HepG2 (cell line): ENCODE measurements around the gene MGST2. TPM values are rescaled to one million over a fixed set of nuclear protein-coding genes. Genes with fewer than 3 reads are reported as not detected.
"Not testable (repeated sequence)": the region's sequence is repeated elsewhere in the genome, so short reads cannot be mapped to it uniquely, and the experiment has no call there.

Source experiments
- ATAC-seq: fragments of 200-7000 bp; cut with Tn5 transposase; 3 replicates; pipeline ENCODE4 v1.9.1; 2020; ENCODE audit warnings: mild to moderate bottlenecking, moderate library complexity
- BruUV-seq: library from RNA; stranded (reverse); fragments of 400-500 nt; replicated peaks from 2 replicates; lab custom pipeline; 2021; lab: Mats Ljungman, UMichigan
- CTCF ChIA-PET: fragments of 300-600 bp; formaldehyde crosslinking; extraction: SDS; loops from one replicate; lab custom pipeline; 2021; ENCODE audit warnings: low total read pairs, inconsistent platforms, low intra/inter-chr PET ratio; lab: Yijun Ruan, JAX
- POLR2A ChIA-PET: fragments of 350-600 bp; sonication (Branson Sonifier 250); formaldehyde crosslinking; loops from one replicate; lab custom pipeline; 2020; ENCODE audit warnings: antibody characterized with exemption, inconsistent platforms; lab: Yijun Ruan, JAX
- DNase-seq: peaks from one replicate; pipeline ENCODE4 v3.0.0-alpha.2; 2015; ENCODE audit warnings: low spot score
- FAIRE-seq: peaks from 3 replicates; lab custom pipeline; 2011; peaks lifted over from hg19 to GRCh38; lab: Jason Lieb, UNC
- H2AFZ ChIP-seq: one replicate; pipeline ENCODE4 v1.6.1; 2011; ENCODE audit warnings: low read length, inconsistent platforms
- H3K27ac ChIP-seq: fragments of 300-600 bp; 3 replicates; pipeline ENCODE4 v1.8.0; 2011; ENCODE audit warnings: mixed run types, mild to moderate bottlenecking, mixed read lengths, low read length, inconsistent platforms; ENCODE audit not compliant: insufficient read depth; ENCODE audit errors: extremely low read length
- H3K27me3 ChIP-seq, 2 experiments: fragments of 200-600 bp in 1 of 2; 2 replicates in 1 of 2; 3 replicates in 1 of 2; pipeline versions ENCODE4 v1.6.0 to v1.8.0; 2011; ENCODE audit warnings: low read length in 2 of 2, mild to moderate bottlenecking in 2 of 2, moderate library complexity in 2 of 2, inconsistent platforms in 1 of 2; ENCODE audit not compliant: insufficient read depth in 2 of 2, control insufficient read depth in 1 of 2
- H3K36me3 ChIP-seq, 2 experiments: fragments of 200-600 bp in 1 of 2; replicated peaks in 1 of 2; 2 replicates in 1 of 2; 3 replicates in 1 of 2; pipeline versions ENCODE4 v1.5.1 to v1.8.0; 2011; ENCODE audit warnings: low read length in 2 of 2, inconsistent platforms in 1 of 2; ENCODE audit not compliant: insufficient read depth in 2 of 2, control insufficient read depth in 1 of 2
- H3K4me1 ChIP-seq: 2 replicates; pipeline ENCODE4 v1.5.1; 2012; ENCODE audit warnings: low read length, inconsistent platforms; ENCODE audit not compliant: insufficient read depth
- H3K4me2 ChIP-seq: 2 replicates; pipeline ENCODE4 v1.6.0; 2011; ENCODE audit warnings: low read depth, low read length, inconsistent platforms
- H3K4me3 ChIP-seq, 3 experiments: fragments of 200-600 bp in 1 of 3; sonication (generic), shearing (Covaris generic) in 1 of 3; replicated peaks in 1 of 3; 2 replicates each; pipeline ENCODE4 v1.5.1; 2011 to 2016; ENCODE audit warnings: low read length in 3 of 3, inconsistent platforms in 2 of 3, low read depth in 2 of 3, mild to moderate bottlenecking in 2 of 3, control low read depth in 1 of 3, mixed read lengths in 1 of 3; ENCODE audit not compliant: insufficient read depth in 1 of 3
- H3K79me2 ChIP-seq: one replicate; pipeline ENCODE4 v1.6.1; 2011; ENCODE audit warnings: low read length, inconsistent platforms; ENCODE audit not compliant: insufficient read depth
- H3K9ac ChIP-seq: 2 replicates; pipeline ENCODE4 v1.6.0; 2011; ENCODE audit warnings: mild to moderate bottlenecking, low read depth, low read length, inconsistent platforms; ENCODE audit not compliant: insufficient read depth
- H3K9me3 ChIP-seq: 2 replicates; pipeline ENCODE4 v1.5.1; 2012; ENCODE audit warnings: mild to moderate bottlenecking, low read length
- H4K20me1 ChIP-seq: 2 replicates; pipeline ENCODE4 v1.6.0; 2011; ENCODE audit warnings: inconsistent platforms, mild to moderate bottlenecking, low read length, moderate library complexity; ENCODE audit not compliant: insufficient read depth
- GATAD2A ChIP-seq: IDR thresholded peaks from 2 replicates; pipeline ENCODE4 v1.6.1; 2016
- ZBTB7A ChIP-seq: sonication (generic); formaldehyde crosslinking; IDR thresholded peaks from 2 replicates; pipeline ENCODE4 v1.8.0; 2022; ENCODE audit warnings: mild to moderate bottlenecking, missing genetic modification reagents
- ZNF558 ChIP-seq: sonication (generic); formaldehyde crosslinking; IDR thresholded peaks from 2 replicates; pipeline ENCODE4 v1.9.0; 2022; ENCODE audit warnings: mild to moderate bottlenecking, missing genetic modification reagents, borderline replicate concordance
- WGBS: methylation state at CpG from one replicate; pipeline ENCODE4 v1.1.6; 2017; ENCODE audit warnings: low lambda C conversion rate; 5-methylcytosine and 5-hydroxymethylcytosine counted together
- in situ Hi-C: cut with HindIII; loops from 2 replicates; pipeline ENCODE4 v1.10.0; 2017; ENCODE audit warnings: low pct_unique_long_range_greater_than_20kb; ENCODE audit not compliant: extremely low pct_ligation_motif_present
- intact Hi-C: fragments of 100-400 bp; cut with micrococcal nuclease; formaldehyde crosslinking; loops from one replicate; pipeline ENCODE4 v1.10.0; 2022; ENCODE audit not compliant: unreplicated experiment
- polyA plus RNA-seq, 8 experiments: library from polyadenylated mRNA; depleted of rRNA in 3 of 8; stranded (reverse) in 7 of 8; unstranded in 1 of 8; fragments of >200 nt; fragmentation: Illumina TruSeq in 4 of 8; extraction: Trizol in 4 of 8; gene quantifications; 2 replicates each; pipeline versions ENCODE4 v1.2.1 to v1.2.3, GENCODE V29; 2011 to 2016; ENCODE audit warnings: low read depth in 4 of 8, missing spikeins in 1 of 8, mixed read lengths in 1 of 8; ENCODE audit not compliant: insufficient read depth in 1 of 8
- total RNA-seq, 5 experiments: library from RNA; depleted of rRNA; stranded (reverse); fragments of >200 nt; fragmentation: Illumina TruSeq; extraction: Trizol; gene quantifications; 2 replicates each; pipeline ENCODE4 v1.2.3, GENCODE V29; 2016; ENCODE audit warnings: low read depth in 1 of 5
- TF ChIP-seq, protein P1 (sequence below): IDR thresholded peaks from 2 replicates; pipeline ENCODE4 v1.6.1; 2016
- TF ChIP-seq, protein P2 (sequence below): IDR thresholded peaks from 2 replicates; pipeline ENCODE4 v1.6.1; 2016
- TF ChIP-seq, protein P3 (sequence below): sonication (generic); IDR thresholded peaks from 2 replicates; pipeline ENCODE4 v1.6.1; 2016; ENCODE audit warnings: low read depth, borderline replicate concordance

The MGST2 gene
- total and polyA plus RNA-seq, 2 of the 13 experiments (the other 11 are each of a cell fraction or from before 2014, with no cell fraction given), result 205 to 416 TPM

DNA sequence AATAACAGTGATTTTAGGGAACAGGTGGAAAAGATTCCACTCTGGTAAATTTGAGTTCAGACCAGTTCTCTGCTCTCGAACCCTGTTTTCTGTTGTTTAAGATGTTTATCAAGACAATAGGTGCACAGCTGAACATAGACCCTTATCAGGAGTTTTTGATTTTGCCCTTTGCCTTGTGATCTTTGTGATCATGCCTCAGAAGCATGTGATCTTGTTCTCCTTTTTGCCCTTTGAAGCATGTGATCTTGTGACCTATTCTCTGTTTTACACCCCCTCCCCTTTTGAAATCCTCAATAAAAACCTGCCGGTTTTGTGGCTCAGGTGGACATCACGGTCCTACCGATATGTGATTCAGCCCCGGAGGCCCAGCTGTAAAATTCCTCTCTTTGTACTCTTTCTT, 32.9 kb upstream of the MGST2 start:
- H3K4me3 ChIP-seq, result peak overlapping the region in 1 of 3 experiments; percentile 31; a peak in 1 of 6 replicates
- H3K27ac ChIP-seq, H3K27me3 ChIP-seq, H3K9me3 ChIP-seq, ATAC-seq, FAIRE-seq, H3K36me3 ChIP-seq, DNase-seq, POLR2A ChIA-PET, H4K20me1 ChIP-seq, H2AFZ ChIP-seq, H3K9ac ChIP-seq, H3K79me2 ChIP-seq, in situ Hi-C loops, BruUV-seq: not testable (repeated sequence)
- intact Hi-C loops, result loop anchor here (1.0 kb wide), 2 partner anchors 13 to 29 kb away; no protein-coding TSS in a partner anchor
- H3K4me1 ChIP-seq, result peaks cover 50% of the 10 kb centered on the region
- H3K4me2 ChIP-seq, result peak overlapping the region; percentile 67
- TF ChIP-seq, protein P1, sequence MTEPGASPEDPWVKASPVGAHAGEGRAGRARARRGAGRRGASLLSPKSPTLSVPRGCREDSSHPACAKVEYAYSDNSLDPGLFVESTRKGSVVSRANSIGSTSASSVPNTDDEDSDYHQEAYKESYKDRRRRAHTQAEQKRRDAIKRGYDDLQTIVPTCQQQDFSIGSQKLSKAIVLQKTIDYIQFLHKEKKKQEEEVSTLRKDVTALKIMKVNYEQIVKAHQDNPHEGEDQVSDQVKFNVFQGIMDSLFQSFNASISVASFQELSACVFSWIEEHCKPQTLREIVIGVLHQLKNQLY (CRISPR knock-in tag), result 0 out of 2 replicates have a peak, but pooled peaks have one; percentile 42
- TF ChIP-seq, protein P2, sequence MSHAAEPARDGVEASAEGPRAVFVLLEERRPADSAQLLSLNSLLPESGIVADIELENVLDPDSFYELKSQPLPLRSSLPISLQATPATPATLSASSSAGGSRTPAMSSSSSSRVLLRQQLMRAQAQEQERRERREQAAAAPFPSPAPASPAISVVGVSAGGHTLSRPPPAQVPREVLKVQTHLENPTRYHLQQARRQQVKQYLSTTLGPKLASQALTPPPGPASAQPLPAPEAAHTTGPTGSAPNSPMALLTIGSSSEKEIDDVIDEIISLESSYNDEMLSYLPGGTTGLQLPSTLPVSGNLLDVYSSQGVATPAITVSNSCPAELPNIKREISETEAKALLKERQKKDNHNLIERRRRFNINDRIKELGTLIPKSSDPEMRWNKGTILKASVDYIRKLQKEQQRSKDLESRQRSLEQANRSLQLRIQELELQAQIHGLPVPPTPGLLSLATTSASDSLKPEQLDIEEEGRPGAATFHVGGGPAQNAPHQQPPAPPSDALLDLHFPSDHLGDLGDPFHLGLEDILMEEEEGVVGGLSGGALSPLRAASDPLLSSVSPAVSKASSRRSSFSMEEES (CRISPR knock-in tag), result 0 out of 2 replicates have a peak, but pooled peaks have one; percentile 19
- 13% methylated on average over 5 of the region's 5 CpGs for WGBS
- CTCF ChIA-PET, result interaction anchor here (1.5 to 2.0 kb wide), 2 partner anchors 13 to 29 kb away, joined by 10 to 13 read pairs; no protein-coding TSS in a partner anchor

DNA sequence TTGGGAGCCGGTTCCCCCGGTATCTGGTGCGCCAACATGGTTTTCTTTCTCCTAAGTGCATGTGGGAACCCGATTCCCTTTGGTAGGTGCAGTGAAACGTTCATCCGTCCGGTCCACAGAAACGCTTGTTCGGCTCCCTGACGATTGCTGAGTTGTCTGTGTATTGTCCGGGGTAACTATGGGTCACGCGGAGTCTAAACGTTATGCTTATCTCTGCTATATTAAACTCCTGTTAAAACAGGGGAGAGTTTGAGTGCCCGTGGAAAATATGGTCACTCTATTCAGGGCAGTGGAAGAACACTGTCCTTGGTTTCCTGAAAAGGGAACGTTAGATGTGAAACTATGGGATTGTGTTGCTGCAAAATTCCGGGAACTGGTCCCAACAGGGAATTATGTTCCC, 32.4 kb upstream of the MGST2 start:
- Histone ChIP-seq H3K36me3 (no peaks in the 10 kb centered on the region), H2AFZ (no peak overlapping the region), H4K20me1 (no peaks in the 10 kb centered on the region), H3K79me2 (no peaks in the 10 kb centered on the region), H3K27me3 (no peaks in the 10 kb centered on the region), H3K4me2 (peak overlapping the region; percentile 67), H3K4me3 (peak overlapping the region in 2 of 3 experiments; percentile 11 to 31; a peak in 2 of 6 replicates), H3K4me1 (peaks cover 46% of the 10 kb centered on the region), H3K9me3 (0 out of 2 replicates have a peak, but pooled peaks cover under 1% of the 10 kb centered on the region), H3K27ac (no peak overlapping the region), H3K9ac (no peak overlapping the region)
- FAIRE-seq (no peak), ATAC-seq (no peak), DNase-seq (no peak)
- WGBS, result 49% methylated on average over 14 of the region's 17 CpGs
- intact Hi-C loops (loop anchor here (1.0 kb wide), 2 partner anchors 14 to 30 kb away; no protein-coding TSS in a partner anchor), in situ Hi-C loops (no loop called here)
- BruUV-seq, result no TSS peak
- CTCF ChIA-PET, result interaction anchor here (1.1 to 2.0 kb wide), 3 partner anchors 14 to 30 kb away, joined by 3 to 13 read pairs (median 10); no protein-coding TSS in a partner anchor
- POLR2A ChIA-PET, result no interaction called here
- no peak for TF ChIP-seq ZBTB7A (CRISPR knock-in tag)
- no peak for TF ChIP-seq GATAD2A (CRISPR knock-in tag)
- TF ChIP-seq, protein P3, sequence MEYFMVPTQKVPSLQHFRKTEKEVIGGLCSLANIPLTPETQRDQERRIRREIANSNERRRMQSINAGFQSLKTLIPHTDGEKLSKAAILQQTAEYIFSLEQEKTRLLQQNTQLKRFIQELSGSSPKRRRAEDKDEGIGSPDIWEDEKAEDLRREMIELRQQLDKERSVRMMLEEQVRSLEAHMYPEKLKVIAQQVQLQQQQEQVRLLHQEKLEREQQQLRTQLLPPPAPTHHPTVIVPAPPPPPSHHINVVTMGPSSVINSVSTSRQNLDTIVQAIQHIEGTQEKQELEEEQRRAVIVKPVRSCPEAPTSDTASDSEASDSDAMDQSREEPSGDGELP, result no peak
- 0 out of 2 replicates have a peak, but pooled peaks have one; percentile 38 for TF ChIP-seq ZNF558 (CRISPR knock-in tag)
